MM.1S (cell line): ENCODE data around the gene TUBGCP3.

Experiments used
- DNase-seq: peaks from one replicate; pipeline ENCODE4 v3.0.0-alpha.2; 2015
- H2AFZ ChIP-seq: fragments of 300-600 bp; sonication (generic); 2 replicates; pipeline ENCODE4 v1.6.0; 2016; ENCODE audit warnings: antibody characterized with exemption, low read length
- H3F3A ChIP-seq: fragments of 300-600 bp; sonication (generic); 2 replicates; pipeline ENCODE4 v1.6.1; 2016; ENCODE audit warnings: mild to moderate bottlenecking, antibody characterized with exemption, low read length, moderate library complexity, mixed read lengths; ENCODE audit not compliant: insufficient read depth
- H3K27ac ChIP-seq: fragments of 300-600 bp; sonication (generic); 2 replicates; pipeline ENCODE4 v1.5.1; 2016; ENCODE audit warnings: mild to moderate bottlenecking, low read length
- H3K27me3 ChIP-seq: fragments of 300-600 bp; sonication (generic); replicated peaks from 2 replicates; pipeline ENCODE4 v1.6.0; 2016; ENCODE audit warnings: low read length; ENCODE audit not compliant: insufficient read depth
- H3K36me3 ChIP-seq: fragments of 300-600 bp; sonication (generic); replicated peaks from 2 replicates; pipeline ENCODE4 v1.6.1; 2016; ENCODE audit warnings: mild to moderate bottlenecking, low read length, mixed read lengths; ENCODE audit not compliant: insufficient read depth
- H3K4me1 ChIP-seq: fragments of 300-600 bp; sonication (generic); 2 replicates; pipeline ENCODE4 v1.6.1; 2016; ENCODE audit warnings: low read length, mixed read lengths
- H3K4me2 ChIP-seq: fragments of 300-600 bp; sonication (generic); 2 replicates; pipeline ENCODE4 v1.6.0; 2016; ENCODE audit warnings: low read depth, low read length
- H3K4me3 ChIP-seq: fragments of 300-600 bp; sonication (generic); 2 replicates; pipeline ENCODE4 v1.5.1; 2016; ENCODE audit warnings: low read length, mixed read lengths
- H3K79me2 ChIP-seq: fragments of 300-600 bp; sonication (generic); 2 replicates; pipeline ENCODE4 v1.6.1; 2016; ENCODE audit warnings: mixed run types, low read length, mixed read lengths
- H3K9ac ChIP-seq: fragments of 300-600 bp; sonication (generic); 2 replicates; pipeline ENCODE4 v1.6.1; 2016; ENCODE audit warnings: low read length, mixed read lengths
- H3K9me2 ChIP-seq: fragments of 300-600 bp; sonication (generic); replicated peaks from 2 replicates; pipeline ENCODE4 v1.6.1; 2016; ENCODE audit warnings: mild to moderate bottlenecking, low read length, mixed read lengths; ENCODE audit not compliant: insufficient read depth
- H3K9me3 ChIP-seq: fragments of 300-600 bp; sonication (generic); replicated peaks from 2 replicates; pipeline ENCODE4 v1.6.1; 2016; ENCODE audit warnings: mild to moderate bottlenecking, low read length, mixed read lengths; ENCODE audit not compliant: insufficient read depth
- H4K20me1 ChIP-seq: fragments of 300-600 bp; sonication (generic); 2 replicates; pipeline ENCODE4 v1.6.1; 2016; ENCODE audit warnings: mild to moderate bottlenecking, low read length, moderate library complexity, mixed read lengths; ENCODE audit not compliant: insufficient read depth
- EZH2 ChIP-seq: fragments of 300-600 bp; sonication (generic); optimal IDR thresholded peaks from 2 replicates; pipeline ENCODE3; 2017; ENCODE audit warnings: low read depth, mild to moderate bottlenecking, antibody characterized with exemption, low read length, mixed read lengths
- EZH2phosphoT487 ChIP-seq: fragments of 300-600 bp; sonication (generic); IDR thresholded peaks from 2 replicates; pipeline ENCODE4 v1.6.1; 2018; ENCODE audit warnings: antibody characterized with exemption, low read length
- TF ChIP-seq, protein P1 (sequence below): fragments of 300-600 bp; sonication (generic); IDR thresholded peaks from 2 replicates; pipeline ENCODE4 v1.5.1; 2016; ENCODE audit warnings: antibody characterized with exemption, low read length, mixed read lengths

The TUBGCP3 gene

DNA sequence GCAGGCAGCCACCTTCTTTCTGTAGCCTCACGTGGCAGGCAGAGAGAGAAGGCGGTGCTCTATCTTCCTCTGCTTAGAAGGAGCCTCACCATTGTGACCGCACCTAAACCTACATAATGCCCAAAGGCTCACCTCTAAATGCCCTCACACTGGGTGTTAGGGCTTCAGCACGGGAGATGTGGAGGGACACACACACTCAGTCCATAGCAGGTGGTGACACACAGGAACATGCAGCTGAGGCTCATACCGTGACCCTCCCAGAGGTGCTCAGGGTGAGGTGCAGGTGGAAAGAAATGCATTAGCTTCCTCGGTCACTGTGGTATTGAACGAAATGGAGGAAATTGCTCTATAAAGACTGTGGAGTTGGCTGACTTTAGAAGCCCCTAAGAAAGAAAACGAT lies 37.7 kb upstream of the TUBGCP3 start:
- Histone ChIP-seq H3K79me2 (no peaks in the 10 kb centered on the region), H3K4me3 (no peak overlapping the region), H3K36me3 (no peaks in the 10 kb centered on the region), H3F3A (no peaks in the 10 kb centered on the region), H3K9ac (no peak overlapping the region), H3K4me1 (peaks cover 4% of the 10 kb centered on the region; the same call in 1 of the 2 replicates), H2AFZ (no peak overlapping the region), H3K27me3 (no peaks in the 10 kb centered on the region), H3K27ac (no peak overlapping the region), H3K4me2 (no peak overlapping the region), H4K20me1 (no peaks in the 10 kb centered on the region), H3K9me2 (no peaks in the 10 kb centered on the region), H3K9me3 (no peaks in the 10 kb centered on the region)
- TF ChIP-seq, protein P1, sequence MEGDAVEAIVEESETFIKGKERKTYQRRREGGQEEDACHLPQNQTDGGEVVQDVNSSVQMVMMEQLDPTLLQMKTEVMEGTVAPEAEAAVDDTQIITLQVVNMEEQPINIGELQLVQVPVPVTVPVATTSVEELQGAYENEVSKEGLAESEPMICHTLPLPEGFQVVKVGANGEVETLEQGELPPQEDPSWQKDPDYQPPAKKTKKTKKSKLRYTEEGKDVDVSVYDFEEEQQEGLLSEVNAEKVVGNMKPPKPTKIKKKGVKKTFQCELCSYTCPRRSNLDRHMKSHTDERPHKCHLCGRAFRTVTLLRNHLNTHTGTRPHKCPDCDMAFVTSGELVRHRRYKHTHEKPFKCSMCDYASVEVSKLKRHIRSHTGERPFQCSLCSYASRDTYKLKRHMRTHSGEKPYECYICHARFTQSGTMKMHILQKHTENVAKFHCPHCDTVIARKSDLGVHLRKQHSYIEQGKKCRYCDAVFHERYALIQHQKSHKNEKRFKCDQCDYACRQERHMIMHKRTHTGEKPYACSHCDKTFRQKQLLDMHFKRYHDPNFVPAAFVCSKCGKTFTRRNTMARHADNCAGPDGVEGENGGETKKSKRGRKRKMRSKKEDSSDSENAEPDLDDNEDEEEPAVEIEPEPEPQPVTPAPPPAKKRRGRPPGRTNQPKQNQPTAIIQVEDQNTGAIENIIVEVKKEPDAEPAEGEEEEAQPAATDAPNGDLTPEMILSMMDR, result no peak
- no peak for TF ChIP-seq EZH2phosphoT487
- TF ChIP-seq EZH2, result no peak
- DNase-seq, result no peak

DNA sequence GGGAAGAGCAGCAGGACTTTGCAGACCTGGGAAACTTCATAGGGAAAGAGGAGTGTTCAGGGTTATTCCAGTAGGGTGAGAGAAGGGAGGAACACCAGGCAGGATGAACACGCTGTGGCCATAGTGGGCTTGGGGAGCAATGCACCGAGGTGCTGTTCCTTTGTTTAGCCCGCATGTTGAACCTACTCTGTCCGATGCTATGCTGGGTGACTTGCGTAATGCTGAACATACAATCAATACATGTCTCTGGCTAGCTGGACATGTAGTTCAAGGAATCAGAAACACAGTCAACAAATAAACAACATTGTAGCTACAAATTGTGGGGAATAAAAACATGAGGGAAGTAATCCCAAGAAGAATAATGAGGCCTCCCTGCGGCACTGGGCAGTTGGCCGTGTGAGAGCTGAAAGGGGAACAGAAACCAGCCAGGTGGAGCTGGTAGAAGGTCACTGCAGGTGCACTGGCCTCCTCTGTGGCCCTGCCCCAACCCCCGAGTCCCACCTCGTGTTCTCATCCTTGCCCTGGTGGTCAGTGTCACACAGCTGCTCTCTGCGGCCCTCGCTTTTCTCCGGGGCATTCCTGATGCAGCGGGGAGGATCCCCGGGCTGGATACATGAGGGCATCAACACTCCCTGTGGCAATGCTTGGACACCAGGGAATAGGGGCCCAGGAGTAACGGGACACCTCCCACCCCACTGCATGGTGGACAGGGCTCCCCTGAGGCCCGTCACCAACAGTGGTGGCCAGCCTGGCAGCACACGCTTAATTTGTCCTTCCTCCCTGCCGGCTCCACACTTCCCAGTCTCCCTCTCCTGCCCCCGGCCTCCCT lies 36.9 kb upstream of the TUBGCP3 start:
- H3K36me3 ChIP-seq, result no peaks in the 10 kb centered on the region
- no peaks in the 10 kb centered on the region for H3K9me2 ChIP-seq
- no peaks in the 10 kb centered on the region for H3K9me3 ChIP-seq
- DNase-seq, result no peak
- H3K4me3 ChIP-seq, result no peak overlapping the region
- H4K20me1 ChIP-seq, result no peaks in the 10 kb centered on the region
- H3K9ac ChIP-seq, result no peak overlapping the region
- H3K4me2 ChIP-seq, result no peak overlapping the region
- TF ChIP-seq EZH2 (no peak), EZH2phosphoT487 (no peak)
- TF ChIP-seq, protein P1, result no peak
- no peak overlapping the region for H2AFZ ChIP-seq
- no peak overlapping the region for H3K27ac ChIP-seq
- peaks cover 4% of the 10 kb centered on the region; the same call in 1 of the 2 replicates for H3K4me1 ChIP-seq
- H3K79me2 ChIP-seq, result no peaks in the 10 kb centered on the region
- no peaks in the 10 kb centered on the region for H3K27me3 ChIP-seq
- no peaks in the 10 kb centered on the region for H3F3A ChIP-seq

DNA sequence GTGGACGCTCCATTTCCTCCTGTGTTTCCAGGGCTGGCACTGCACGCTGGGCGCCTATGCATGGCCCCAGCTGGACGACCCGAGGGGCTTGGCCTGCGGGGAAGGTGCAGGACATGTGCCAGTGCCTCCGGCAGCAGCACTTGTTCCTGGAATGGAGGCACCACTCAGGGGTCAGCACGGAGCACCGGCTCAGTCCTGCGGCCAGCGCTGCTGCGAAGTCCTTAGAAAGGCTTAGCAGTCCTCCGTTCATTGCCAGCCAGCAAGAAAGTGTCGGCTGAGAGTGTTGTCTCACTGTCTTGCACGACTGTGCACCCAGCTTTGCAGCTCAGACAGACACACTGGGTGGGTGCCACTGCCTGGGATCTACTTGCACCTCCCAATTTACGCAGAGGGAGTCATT lies 36.1 kb upstream of the TUBGCP3 start:
- no peaks in the 10 kb centered on the region for H3F3A ChIP-seq
- H3K9me3 ChIP-seq, result no peaks in the 10 kb centered on the region
- TF ChIP-seq EZH2 (no peak), EZH2phosphoT487 (no peak)
- TF ChIP-seq, protein P1, result no peak
- no peak overlapping the region for H2AFZ ChIP-seq
- H3K4me1 ChIP-seq, result peaks cover 4% of the 10 kb centered on the region; the same call in 1 of the 2 replicates
- H3K36me3 ChIP-seq, result no peaks in the 10 kb centered on the region
- no peaks in the 10 kb centered on the region for H3K79me2 ChIP-seq
- H3K4me2 ChIP-seq, result no peak overlapping the region
- DNase-seq, result no peak
- H3K27me3 ChIP-seq, result no peaks in the 10 kb centered on the region
- no peaks in the 10 kb centered on the region for H4K20me1 ChIP-seq
- H3K9me2 ChIP-seq, result no peaks in the 10 kb centered on the region
- no peak overlapping the region for H3K4me3 ChIP-seq
- H3K9ac ChIP-seq, result no peak overlapping the region
- no peak overlapping the region for H3K27ac ChIP-seq
